ENCODE data around the gene MID1IP1. TPM values are rescaled to one million over a fixed set of nuclear protein-coding genes. Genes with fewer than 3 reads are reported as not detected.

MID1IP1 gene
- polyA plus RNA-seq, 1 donor (not counting 4 experiments of a cell fraction or from before 2014, with no cell fraction given) = 45.4 TPM

DNA sequence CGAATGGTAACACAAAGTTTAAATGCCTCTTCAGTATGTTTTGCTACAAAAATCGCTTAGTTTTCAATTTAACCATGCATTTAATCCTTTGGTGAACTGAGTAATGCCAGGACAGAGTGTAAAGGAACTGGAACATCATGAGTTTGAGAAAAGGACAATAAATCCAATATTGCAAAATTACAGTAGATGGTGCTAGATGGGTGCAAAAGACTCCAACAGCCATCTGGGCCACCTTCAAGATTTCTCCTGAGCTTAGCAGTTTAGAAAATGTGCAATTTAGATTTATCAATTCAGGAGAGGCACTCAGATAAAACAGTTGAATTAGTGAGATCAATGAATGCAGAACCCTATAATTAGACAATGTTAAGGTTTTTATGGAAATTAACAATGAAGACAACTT lies 33.2 kb upstream of the MID1IP1 start:
- TF ChIP-seq, protein P1, sequence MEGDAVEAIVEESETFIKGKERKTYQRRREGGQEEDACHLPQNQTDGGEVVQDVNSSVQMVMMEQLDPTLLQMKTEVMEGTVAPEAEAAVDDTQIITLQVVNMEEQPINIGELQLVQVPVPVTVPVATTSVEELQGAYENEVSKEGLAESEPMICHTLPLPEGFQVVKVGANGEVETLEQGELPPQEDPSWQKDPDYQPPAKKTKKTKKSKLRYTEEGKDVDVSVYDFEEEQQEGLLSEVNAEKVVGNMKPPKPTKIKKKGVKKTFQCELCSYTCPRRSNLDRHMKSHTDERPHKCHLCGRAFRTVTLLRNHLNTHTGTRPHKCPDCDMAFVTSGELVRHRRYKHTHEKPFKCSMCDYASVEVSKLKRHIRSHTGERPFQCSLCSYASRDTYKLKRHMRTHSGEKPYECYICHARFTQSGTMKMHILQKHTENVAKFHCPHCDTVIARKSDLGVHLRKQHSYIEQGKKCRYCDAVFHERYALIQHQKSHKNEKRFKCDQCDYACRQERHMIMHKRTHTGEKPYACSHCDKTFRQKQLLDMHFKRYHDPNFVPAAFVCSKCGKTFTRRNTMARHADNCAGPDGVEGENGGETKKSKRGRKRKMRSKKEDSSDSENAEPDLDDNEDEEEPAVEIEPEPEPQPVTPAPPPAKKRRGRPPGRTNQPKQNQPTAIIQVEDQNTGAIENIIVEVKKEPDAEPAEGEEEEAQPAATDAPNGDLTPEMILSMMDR (optimal IDR thresholded peaks at IDR 0.05 in 1 of 3, IDR thresholded peaks at IDR 0.05 in 1 of 3, conservative IDR thresholded peaks at IDR 0.05 in 1 of 3; ENCODE audit: extremely low read depth in 1 of 3, insufficient read depth in 2 of 3, low read length in 3 of 3) = peak in 1 of 3 experiments; percentile 30
- no peak for TF ChIP-seq EZH2 (IDR thresholded peaks at IDR 0.05; ENCODE audit: low read length)
- no peak overlapping the region for H3K4me3 ChIP-seq (ENCODE audit: control insufficient read depth in 2 of 3, extremely low read depth in 1 of 3, insufficient read depth in 2 of 3, low read depth in 1 of 3, low read length in 3 of 3)
- H3K36me3 ChIP-seq (ENCODE audit: control insufficient read depth in 2 of 2, extremely low read depth in 1 of 2, insufficient read depth in 2 of 2, low read length in 2 of 2) = no peaks in the 10 kb centered on the region
- H4K20me1 ChIP-seq (ENCODE audit: control insufficient read depth, extremely low read depth, insufficient read depth, low read length) = no peaks in the 10 kb centered on the region
- H3K9me3 ChIP-seq (ENCODE audit: control insufficient read depth, low read depth, low read length) = no peaks in the 10 kb centered on the region
- FAIRE-seq (peak; percentile 57), DNase-seq (ENCODE audit: low read depth, low spot score) (no peak)
- dilution Hi-C loops (cut with MboI; ENCODE audit: extremely low pct_ligation_motif_present, low sequenced_read_pairs) = no loop called here
- H3K4me1 ChIP-seq (ENCODE audit: control insufficient read depth, extremely low read depth, insufficient read depth, low read length) = no peaks in the 10 kb centered on the region
- H3K4me2 ChIP-seq (ENCODE audit: control insufficient read depth, extremely low read depth, insufficient read depth, low read depth, low read length) = no peak overlapping the region
- H3K79me2 ChIP-seq (ENCODE audit: control insufficient read depth, insufficient read depth, low read length) = no peaks in the 10 kb centered on the region
- H3K9ac ChIP-seq (ENCODE audit: control insufficient read depth, extremely low read depth, insufficient read depth, low read length) = no peak overlapping the region
- H2AFZ ChIP-seq (ENCODE audit: control insufficient read depth, low read length) = no peak overlapping the region
- H3K9me1 ChIP-seq (ENCODE audit: control insufficient read depth, extremely low read depth, insufficient read depth, low read length) = no peaks in the 10 kb centered on the region
- no peak overlapping the region for H3K27ac ChIP-seq (ENCODE audit: control insufficient read depth, insufficient read depth, low read length)
- H3K27me3 ChIP-seq (ENCODE audit: control insufficient read depth, extremely low read depth, insufficient read depth, low read length) = no peaks in the 10 kb centered on the region

DNA sequence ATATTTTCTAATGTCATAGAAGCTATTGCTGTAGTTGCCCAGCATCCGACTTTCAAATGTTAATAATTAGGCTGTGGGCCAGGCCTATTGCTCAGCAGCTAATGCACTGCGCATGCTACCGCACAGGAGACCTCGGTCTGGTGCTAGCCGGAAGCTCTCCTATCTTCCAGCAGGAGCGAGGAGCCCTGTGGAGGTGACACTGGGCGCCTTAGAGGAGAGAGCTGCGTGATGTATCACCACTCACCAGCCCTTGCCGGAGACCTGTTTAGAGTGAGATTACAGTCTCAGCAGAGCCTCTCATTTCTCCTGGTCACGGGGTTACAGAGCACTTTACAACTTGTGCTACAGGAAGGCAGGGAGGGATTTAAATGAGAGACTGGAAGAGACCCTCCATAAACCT lies 31.1 kb upstream of the MID1IP1 start:
- H3K9me3 ChIP-seq (ENCODE audit: control insufficient read depth, low read depth, low read length) = no peaks in the 10 kb centered on the region
- H4K20me1 ChIP-seq (ENCODE audit: control insufficient read depth, extremely low read depth, insufficient read depth, low read length) = no peaks in the 10 kb centered on the region
- H3K4me2 ChIP-seq (ENCODE audit: control insufficient read depth, extremely low read depth, insufficient read depth, low read depth, low read length) = no peak overlapping the region
- H3K27ac ChIP-seq (ENCODE audit: control insufficient read depth, insufficient read depth, low read length) = no peak overlapping the region
- no peak overlapping the region for H3K9ac ChIP-seq (ENCODE audit: control insufficient read depth, extremely low read depth, insufficient read depth, low read length)
- FAIRE-seq = no peak
- DNase-seq (ENCODE audit: low read depth, low spot score) = no peak
- TF ChIP-seq, protein P1 (optimal IDR thresholded peaks at IDR 0.05 in 1 of 3, IDR thresholded peaks at IDR 0.05 in 1 of 3, conservative IDR thresholded peaks at IDR 0.05 in 1 of 3; ENCODE audit: extremely low read depth in 1 of 3, insufficient read depth in 2 of 3, low read length in 3 of 3) = no peak
- no peak for TF ChIP-seq EZH2 (IDR thresholded peaks at IDR 0.05; ENCODE audit: low read length)
- no peaks in the 10 kb centered on the region for H3K27me3 ChIP-seq (ENCODE audit: control insufficient read depth, extremely low read depth, insufficient read depth, low read length)
- no peaks in the 10 kb centered on the region for H3K9me1 ChIP-seq (ENCODE audit: control insufficient read depth, extremely low read depth, insufficient read depth, low read length)
- no peaks in the 10 kb centered on the region for H3K36me3 ChIP-seq (ENCODE audit: control insufficient read depth in 2 of 2, extremely low read depth in 1 of 2, insufficient read depth in 2 of 2, low read length in 2 of 2)
- H3K4me1 ChIP-seq (ENCODE audit: control insufficient read depth, extremely low read depth, insufficient read depth, low read length) = no peaks in the 10 kb centered on the region
- no peak overlapping the region for H2AFZ ChIP-seq (ENCODE audit: control insufficient read depth, low read length)
- no peak overlapping the region for H3K4me3 ChIP-seq (ENCODE audit: control insufficient read depth in 2 of 3, extremely low read depth in 1 of 3, insufficient read depth in 2 of 3, low read depth in 1 of 3, low read length in 3 of 3)
- no peaks in the 10 kb centered on the region for H3K79me2 ChIP-seq (ENCODE audit: control insufficient read depth, insufficient read depth, low read length)
- dilution Hi-C loops (cut with MboI; ENCODE audit: extremely low pct_ligation_motif_present, low sequenced_read_pairs) = no loop called here

Measured in keratinocyte (primary cell).